Skeletal muscle satellite cell (primary cell): ENCODE measurements around the gene DBNL.

ENCODE experiments used
- H3K27me3 ChIP-seq: 2 replicates; pipeline ENCODE4 v1.7.0; 2013; ENCODE audit warnings: low read length; ENCODE audit not compliant: control insufficient read depth, insufficient read depth
- H3K36me3 ChIP-seq: 2 replicates; pipeline ENCODE4 v1.7.0; 2013; ENCODE audit warnings: mild to moderate bottlenecking, control low read depth, low read length; ENCODE audit not compliant: insufficient read depth
- H3K4me1 ChIP-seq: 2 replicates; pipeline ENCODE4 v1.7.0; 2013; ENCODE audit warnings: low read length; ENCODE audit not compliant: control insufficient read depth, insufficient read depth
- H3K4me2 ChIP-seq: 2 replicates; pipeline ENCODE4 v1.7.0; 2013; ENCODE audit warnings: mild to moderate bottlenecking, low read length
- H3K4me3 ChIP-seq: 2 replicates; pipeline ENCODE4 v1.7.0; 2013; ENCODE audit warnings: low read length
- H3K9ac ChIP-seq: 2 replicates; pipeline ENCODE4 v1.7.0; 2013; ENCODE audit warnings: mild to moderate bottlenecking, low read depth, low read length, moderate library complexity
- H3K9me3 ChIP-seq: replicated peaks from 2 replicates; pipeline ENCODE4 v1.7.0; 2013; ENCODE audit warnings: mild to moderate bottlenecking, control low read depth, low read length

DBNL gene

DNA sequence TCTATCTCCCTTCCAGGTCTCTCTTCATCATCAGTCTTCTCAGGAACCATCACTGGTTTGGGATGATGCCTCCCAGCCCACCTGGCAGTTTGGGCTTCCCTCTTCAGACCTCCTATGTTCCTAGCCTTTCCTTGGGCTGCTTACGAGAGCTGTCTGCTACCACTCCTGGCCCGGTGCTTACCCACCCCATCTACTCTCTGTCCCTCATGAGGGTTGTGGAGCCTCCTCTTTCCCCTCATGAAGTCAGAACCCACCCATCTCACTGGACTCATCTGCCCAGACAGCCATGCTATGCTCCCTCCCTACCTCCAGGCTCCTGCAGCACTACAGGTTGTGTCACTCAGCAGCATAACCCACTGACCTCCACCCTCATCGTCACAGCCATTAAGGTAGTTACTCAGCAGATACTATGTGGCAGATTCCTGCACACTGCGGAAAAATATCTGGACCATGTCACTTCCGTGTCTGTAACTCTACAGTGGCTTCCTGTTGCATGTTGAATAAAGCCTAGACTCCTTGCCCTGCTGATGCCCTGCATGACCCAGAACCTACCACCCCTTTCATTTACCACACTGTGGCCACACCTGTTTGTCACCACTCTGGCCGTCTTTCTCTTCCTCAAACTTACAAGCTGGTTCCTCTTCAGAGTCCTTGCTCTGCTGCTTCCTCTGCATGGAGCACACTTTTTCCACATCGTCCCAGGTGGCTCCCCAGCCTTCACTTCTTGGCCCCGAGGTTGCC is 2.0 kb downstream of the DBNL start:
- Histone ChIP-seq H3K9ac (no peak overlapping the region), H3K4me1 (peaks cover 21% of the 10 kb centered on the region), H3K4me2 (peak overlapping the region; percentile 89)

DNA sequence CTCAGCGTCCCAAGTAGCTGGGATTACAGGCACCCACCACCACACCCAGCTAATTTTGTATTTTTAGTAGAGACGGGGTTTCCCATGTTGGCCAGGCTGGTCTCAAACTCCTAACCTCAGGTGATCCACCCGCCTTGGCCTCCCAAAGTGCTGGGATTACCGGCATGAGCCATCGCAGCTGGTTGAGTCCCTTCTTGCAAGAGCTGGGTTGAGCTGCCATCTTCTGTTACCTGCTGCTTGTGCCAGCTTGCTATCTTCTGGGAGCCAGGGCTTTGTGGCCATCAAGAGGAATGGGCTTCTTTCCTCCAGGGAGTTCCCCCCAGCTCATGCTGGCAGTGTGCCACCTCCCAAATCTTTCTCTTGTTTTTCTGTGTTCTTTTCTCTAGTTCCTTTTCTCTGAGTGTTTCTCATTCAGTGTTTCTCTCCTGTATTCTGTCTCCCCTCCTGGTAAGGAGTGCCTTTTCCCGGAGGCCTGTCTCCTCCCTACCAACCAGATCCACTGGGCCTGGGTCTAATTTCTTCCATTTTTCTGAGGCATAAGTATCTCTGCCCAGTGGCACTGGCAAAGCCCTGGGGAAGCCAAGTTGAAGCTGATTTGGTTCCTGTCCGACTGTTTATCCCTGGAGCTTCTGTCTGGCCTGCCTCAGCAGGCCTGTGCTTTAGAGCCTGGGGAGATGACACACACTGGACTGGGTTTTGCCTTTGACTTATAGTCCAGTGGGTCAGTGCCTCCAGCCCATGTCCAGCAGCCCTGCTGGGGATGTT is 3.7 kb downstream of the DBNL start:
- H3K4me1 ChIP-seq, result peaks cover 21% of the 10 kb centered on the region
- no peak overlapping the region for H3K4me2 ChIP-seq
- no peaks in the 10 kb centered on the region for H3K9me3 ChIP-seq
- no peaks in the 10 kb centered on the region for H3K27me3 ChIP-seq
- H3K4me3 ChIP-seq, result no peak overlapping the region
- H3K36me3 ChIP-seq, result peaks cover 50% of the 10 kb centered on the region
- no peak overlapping the region for H3K9ac ChIP-seq

More for the DNA sequence above, 2.0 kb downstream of the DBNL start:
- Histone ChIP-seq H3K27me3 (no peaks in the 10 kb centered on the region), H3K4me3 (no peak overlapping the region), H3K9me3 (no peaks in the 10 kb centered on the region), H3K36me3 (peaks cover 36% of the 10 kb centered on the region)

DNA sequence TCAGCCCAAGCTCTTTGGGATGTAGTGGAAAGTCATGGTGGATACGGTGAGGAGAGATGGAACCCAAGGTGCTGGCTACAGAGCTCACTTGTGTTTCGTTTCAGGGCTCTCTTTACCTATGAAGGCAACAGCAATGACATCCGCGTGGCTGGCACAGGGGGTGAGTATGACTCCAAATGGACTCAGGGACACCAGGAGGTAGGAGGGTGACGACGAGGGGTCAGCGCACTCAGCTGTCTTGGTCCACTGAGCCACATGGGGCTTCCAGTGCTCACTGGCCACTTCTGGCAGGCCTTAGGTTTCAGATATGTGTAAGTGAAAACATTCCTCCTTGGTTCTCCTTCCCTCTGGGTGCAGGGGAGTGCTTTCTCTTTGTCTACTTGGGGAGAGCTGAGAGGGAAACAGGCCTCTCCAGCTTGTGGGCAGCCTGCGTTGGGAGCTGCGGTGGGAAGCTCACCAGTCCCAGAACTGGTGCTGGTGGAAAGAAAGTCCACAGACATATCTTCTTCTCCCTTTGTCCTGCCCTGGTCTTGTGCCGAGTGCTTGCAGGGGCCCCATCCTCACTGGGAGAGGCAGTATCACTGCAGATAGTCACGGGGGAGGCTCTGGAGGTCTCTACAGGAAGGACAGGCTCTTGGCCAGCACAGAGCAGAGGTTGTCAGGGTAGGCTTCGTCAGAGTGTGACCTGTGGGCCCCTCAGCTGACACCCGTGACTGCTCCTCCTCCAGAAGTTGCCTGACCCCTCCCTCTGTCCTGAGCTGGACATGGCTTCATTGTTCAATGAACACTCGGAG is 5.8 kb downstream of the DBNL start:
- no peak overlapping the region for H3K4me2 ChIP-seq
- H3K36me3 ChIP-seq, result peaks cover 60% of the 10 kb centered on the region
- no peaks in the 10 kb centered on the region for H3K9me3 ChIP-seq
- no peaks in the 10 kb centered on the region for H3K27me3 ChIP-seq
- no peak overlapping the region for H3K9ac ChIP-seq
- no peak overlapping the region for H3K4me3 ChIP-seq
- H3K4me1 ChIP-seq, result peaks cover 16% of the 10 kb centered on the region

DNA sequence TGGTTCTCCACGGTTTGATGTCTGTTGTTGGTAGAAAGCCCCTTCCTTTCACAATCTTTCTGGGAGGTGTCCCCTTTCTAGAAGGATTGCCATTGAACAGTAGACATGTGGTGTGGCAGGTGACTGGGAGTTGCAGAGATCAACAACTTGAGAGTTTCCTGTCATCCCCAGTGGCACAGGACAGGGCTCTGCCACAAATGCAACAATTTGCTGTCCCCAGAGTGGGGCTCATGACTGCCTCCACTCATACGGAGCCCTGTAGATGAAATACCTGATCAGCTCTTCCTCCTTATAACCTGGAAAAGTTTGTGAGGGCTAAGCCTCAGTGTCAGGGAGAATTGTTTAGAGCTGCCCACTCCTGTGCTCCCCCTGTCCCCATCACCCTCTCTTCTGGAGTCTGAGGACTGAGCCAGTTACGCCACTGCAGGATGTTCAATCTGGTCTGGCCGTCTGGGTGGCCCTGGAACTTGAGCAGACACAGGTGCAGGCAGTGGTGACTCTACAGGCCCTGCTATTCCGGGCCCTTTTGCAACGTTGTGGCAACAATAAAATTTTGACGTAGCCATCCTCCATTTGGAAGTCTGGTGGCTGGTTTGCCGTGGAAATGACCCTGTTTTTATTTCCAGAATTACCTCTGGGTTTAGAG is 6.5 kb downstream of the DBNL start:
- no peak overlapping the region for H3K4me2 ChIP-seq
- peaks cover 9% of the 10 kb centered on the region for H3K4me1 ChIP-seq
- H3K27me3 ChIP-seq, result no peaks in the 10 kb centered on the region
- H3K4me3 ChIP-seq, result no peak overlapping the region
- H3K36me3 ChIP-seq, result peaks cover 68% of the 10 kb centered on the region
- H3K9ac ChIP-seq, result no peak overlapping the region
- H3K9me3 ChIP-seq, result no peaks in the 10 kb centered on the region

DNA sequence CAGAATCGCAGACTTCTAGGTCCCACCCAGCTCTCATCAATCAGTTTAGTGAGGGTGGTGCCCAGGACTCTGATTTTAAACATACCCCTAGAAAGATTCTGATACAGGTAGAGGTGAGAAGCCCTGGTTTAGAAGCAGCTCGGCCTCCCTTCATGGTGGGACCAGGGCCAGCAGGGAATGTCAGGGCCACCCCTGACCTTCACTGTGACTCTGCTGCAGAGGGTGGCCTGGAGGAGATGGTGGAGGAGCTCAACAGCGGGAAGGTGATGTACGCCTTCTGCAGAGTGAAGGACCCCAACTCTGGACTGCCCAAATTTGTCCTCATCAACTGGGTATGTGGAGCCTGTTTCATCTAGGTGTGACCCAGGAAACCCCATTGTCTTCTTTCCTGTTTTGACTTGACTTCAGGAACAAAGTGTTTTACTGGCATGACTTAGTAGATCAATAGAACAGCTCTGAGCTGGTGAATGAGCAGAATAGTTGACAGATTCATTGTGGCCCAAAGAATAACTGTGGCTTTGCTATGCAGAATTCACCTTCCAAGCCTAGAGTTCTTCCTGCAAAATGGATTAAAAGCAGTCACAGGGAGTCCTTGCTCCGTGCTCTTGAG is 7.2 kb downstream of the DBNL start:
- Histone ChIP-seq H3K9me3 (no peaks in the 10 kb centered on the region), H3K27me3 (no peaks in the 10 kb centered on the region), H3K36me3 (peaks cover 67% of the 10 kb centered on the region), H3K4me1 (peaks cover 2% of the 10 kb centered on the region), H3K9ac (no peak overlapping the region), H3K4me2 (no peak overlapping the region), H3K4me3 (no peak overlapping the region)

DNA sequence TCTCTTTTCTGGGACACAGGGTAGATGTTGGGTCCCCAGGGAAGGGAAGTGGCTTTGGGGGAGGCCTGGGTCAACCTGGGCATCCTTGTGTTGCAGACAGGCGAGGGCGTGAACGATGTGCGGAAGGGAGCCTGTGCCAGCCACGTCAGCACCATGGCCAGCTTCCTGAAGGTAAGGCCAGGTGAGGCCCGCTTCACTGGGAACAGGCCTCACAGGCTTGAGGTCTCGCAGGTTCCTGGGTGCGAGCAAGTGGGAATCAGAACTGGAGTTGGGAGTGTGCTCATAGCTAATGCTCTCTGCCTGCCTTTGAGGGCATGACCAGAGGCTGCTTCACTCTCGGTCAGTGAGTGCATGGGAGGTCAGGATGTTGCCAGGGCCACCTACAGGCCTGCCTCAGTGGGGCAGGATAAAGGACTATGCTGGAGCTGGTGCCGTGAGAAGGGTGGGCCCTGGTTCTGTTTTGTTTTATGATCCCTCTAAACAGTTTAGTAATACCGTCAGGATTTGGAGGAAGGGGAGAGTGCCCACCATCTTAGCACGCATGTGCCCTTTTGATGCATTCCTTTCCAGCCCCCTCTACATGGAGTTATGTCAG is 8.4 kb downstream of the DBNL start:
- H3K9me3 ChIP-seq, result no peaks in the 10 kb centered on the region
- H3K4me1 ChIP-seq, result no peaks in the 10 kb centered on the region
- no peak overlapping the region for H3K4me2 ChIP-seq
- no peak overlapping the region for H3K9ac ChIP-seq
- H3K27me3 ChIP-seq, result no peaks in the 10 kb centered on the region
- no peak overlapping the region for H3K4me3 ChIP-seq
- peaks cover 72% of the 10 kb centered on the region for H3K36me3 ChIP-seq

DNA sequence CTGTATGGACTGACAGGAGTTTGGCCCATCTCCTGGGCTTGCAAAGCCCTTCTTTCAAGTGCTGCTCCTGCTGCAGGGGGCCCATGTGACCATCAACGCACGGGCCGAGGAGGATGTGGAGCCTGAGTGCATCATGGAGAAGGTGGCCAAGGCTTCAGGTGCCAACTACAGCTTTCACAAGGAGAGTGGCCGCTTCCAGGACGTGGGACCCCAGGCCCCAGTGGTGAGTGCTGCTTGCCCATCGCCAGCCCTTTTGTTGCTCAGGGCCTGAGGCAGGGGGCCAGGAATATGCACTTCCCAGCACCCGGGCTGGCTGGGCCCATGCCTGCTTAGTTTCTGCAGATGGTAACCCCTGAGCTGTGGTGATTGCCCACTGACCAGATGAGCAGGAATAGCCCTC is 12.2 kb downstream of the DBNL start:
- Histone ChIP-seq H3K4me3 (no peak overlapping the region), H3K4me1 (no peaks in the 10 kb centered on the region), H3K36me3 (peaks cover 84% of the 10 kb centered on the region), H3K9ac (no peak overlapping the region), H3K9me3 (no peaks in the 10 kb centered on the region), H3K27me3 (no peaks in the 10 kb centered on the region), H3K4me2 (no peak overlapping the region)

DNA sequence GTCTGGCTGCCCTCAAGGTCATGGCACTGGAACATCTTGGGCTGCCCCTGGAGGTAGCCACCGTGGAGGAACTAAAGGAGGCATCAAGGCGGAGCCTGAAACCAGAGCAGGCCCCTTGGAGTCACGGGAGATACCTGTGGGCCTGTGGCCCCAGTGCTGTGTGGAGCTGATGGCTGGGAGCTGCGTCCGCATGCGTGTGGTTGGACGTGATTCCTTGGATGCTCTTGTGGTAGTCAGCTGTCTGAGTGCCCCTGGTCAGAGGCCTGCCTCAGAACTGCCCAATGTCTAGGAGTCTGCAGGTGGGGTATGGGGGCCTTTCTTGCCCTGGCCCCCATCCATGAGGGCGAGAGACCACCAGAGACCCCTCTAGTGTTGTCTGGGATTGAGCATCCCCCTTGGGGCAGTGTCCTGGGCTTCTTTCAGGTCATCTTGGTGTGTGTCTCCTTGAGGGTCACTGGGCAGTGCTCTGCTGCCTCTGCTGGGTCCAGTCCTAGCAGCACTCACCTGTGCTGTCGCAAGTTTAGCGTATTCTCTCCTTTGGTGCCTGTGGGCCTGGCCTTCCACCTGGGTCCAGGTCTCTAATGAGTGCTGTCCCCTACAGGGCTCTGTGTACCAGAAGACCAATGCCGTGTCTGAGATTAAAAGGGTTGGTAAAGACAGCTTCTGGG is 12.8 kb downstream of the DBNL start:
- no peaks in the 10 kb centered on the region for H3K27me3 ChIP-seq
- no peak overlapping the region for H3K4me2 ChIP-seq
- no peaks in the 10 kb centered on the region for H3K4me1 ChIP-seq
- peaks cover 86% of the 10 kb centered on the region for H3K36me3 ChIP-seq
- no peaks in the 10 kb centered on the region for H3K9me3 ChIP-seq
- H3K4me3 ChIP-seq, result no peak overlapping the region
- no peak overlapping the region for H3K9ac ChIP-seq

DNA sequence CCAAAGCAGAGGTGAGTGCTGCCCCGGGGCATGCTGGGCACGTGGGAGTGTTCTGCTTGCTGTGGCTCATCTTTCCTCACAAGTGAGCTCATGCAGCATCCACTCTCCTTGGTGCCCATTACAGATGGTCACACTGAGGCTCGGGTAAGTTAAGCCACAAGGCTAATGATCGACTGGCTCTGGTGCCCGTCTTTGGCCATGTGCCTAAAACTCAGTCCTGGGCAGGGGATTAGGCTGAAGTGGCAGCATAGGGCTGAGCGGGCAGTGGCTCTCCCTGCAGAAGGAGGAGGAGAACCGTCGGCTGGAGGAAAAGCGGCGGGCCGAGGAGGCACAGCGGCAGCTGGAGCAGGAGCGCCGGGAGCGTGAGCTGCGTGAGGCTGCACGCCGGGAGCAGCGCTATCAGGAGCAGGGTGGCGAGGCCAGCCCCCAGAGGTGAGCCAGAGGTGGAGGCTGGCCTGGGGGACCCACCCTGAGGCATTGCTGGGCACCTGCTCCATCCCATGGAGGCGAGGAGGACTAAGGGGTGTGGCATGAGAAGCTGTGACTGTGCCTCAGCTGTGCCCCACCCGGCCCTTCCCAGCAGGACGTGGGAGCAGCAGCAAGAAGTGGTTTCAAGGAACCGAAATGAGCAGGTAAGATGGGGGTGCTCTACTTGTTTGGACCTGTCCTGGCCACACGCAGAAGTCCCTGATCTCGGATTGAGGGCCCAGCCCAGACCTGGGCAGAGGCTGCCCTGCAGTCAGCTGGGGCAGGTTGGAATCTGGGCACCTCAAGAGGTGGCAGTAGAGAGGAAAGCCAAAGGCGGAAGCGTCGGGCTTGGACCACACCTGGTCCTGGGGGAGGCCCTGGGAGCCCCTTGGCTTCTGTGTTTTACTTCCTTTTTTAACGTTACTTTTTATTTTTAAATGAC is 13.6 kb downstream of the DBNL start:
- H3K36me3 ChIP-seq, result peaks cover 85% of the 10 kb centered on the region
- no peaks in the 10 kb centered on the region for H3K4me1 ChIP-seq
- no peaks in the 10 kb centered on the region for H3K9me3 ChIP-seq
- H3K27me3 ChIP-seq, result no peaks in the 10 kb centered on the region
- no peak overlapping the region for H3K9ac ChIP-seq
- no peak overlapping the region for H3K4me2 ChIP-seq
- no peak overlapping the region for H3K4me3 ChIP-seq
